T-helper 2 cell (primary cell): Measurements from ENCODE around the gene SLC25A23.
"Not testable (repeated sequence)": the region's sequence is repeated elsewhere in the genome, so short reads cannot be mapped to it uniquely, and the experiment has no call there.

Source experiments
- DNase-seq, 5 experiments: peaks; one replicate each; pipeline versions ENCODE4 v3.0.0 to v3.0.0-alpha.2; 2012 to 2022

The SLC25A23 gene

GRCh38 chr19:6400062-6400944 is 59.3 kb downstream of the SLC25A23 start:
- not testable (repeated sequence) for DNase-seq

- DNase-seq: no peak
Observed at GRCh38 chr19:6396305-6396704, 63.3 kb downstream of the SLC25A23 start.

- no peak for DNase-seq
Observed at GRCh38 chr19:6394831-6395230, 64.8 kb downstream of the SLC25A23 start.

DNA sequence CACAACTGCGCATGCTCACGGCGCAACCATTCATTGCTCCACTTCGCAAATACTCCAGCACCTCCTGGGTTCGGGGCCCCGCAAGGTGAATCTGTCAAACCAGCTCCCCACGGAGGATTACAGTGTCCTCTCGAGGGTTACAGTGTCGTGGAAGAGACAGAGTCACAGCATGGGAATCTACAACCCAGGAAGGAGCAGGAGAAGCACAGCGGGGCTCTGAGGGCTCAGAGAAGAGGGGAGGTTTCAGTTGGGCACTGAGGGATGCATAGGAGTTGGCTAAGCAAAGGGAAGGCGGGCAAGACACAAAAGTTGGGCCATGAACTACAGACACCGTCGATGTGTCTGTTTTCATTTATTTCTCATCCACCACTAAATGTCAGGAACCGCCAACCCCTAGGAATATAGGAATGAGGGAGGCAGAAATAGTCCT is 65.6 kb downstream of the SLC25A23 start:
- DNase-seq: peak in 4 of 5 experiments; percentile 29 to 87 (median 57)

GRCh38 chr19:6393074-6393982 is 66.3 kb downstream of the SLC25A23 start, which contains the start of gene GTF2F1:
Gene GTF2F1, minus strand, starts transcription at chr19:6393164. Its CDS starts 169 bp downstream, at chr19:6392995.
- peak; percentile 81 to 95 (median 93) for DNase-seq

DNA sequence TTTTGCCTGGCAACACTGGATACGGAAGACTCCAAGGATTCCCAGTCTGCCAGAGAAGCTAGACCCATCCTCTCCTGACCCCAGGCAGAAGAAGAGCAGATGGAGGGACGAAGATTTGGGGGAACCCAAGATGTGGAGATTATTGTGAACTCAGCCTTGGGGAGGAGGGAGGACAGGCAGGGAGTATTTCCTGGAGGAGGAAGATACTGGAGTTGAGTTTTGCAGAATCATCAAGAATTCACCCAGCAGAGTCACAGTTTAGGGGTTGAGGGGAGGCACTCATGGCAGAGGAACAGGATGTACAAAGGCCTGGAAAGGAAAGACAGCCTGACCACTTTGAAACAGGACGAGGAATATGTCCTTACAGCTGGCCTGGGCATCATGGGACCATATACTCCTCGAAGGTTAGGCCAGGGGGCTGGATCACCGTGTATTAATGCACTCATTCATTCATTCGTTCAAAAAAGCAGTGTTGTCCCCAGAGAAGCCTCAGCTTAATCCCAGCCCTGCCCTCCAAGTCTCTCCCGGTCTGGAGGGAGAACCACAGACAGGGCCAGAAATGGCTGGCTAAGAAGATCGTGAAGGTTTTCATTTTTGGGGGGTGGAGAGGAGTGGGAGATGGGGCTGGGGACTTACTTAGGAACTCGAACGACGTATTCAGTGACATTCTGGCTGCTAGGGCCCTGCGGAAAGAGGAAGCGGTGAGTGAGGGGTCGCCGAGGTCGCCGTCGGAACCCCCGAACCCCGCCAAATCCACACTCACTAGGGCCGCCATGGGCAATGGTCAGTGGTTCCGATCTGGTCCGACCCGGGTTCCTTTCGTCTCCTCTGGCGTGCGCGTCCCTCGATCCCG is 67.1 kb downstream of the SLC25A23 start:
- no peak for DNase-seq
